ENCODE measurements around the gene TPH2. TPM values are rescaled to one million over a fixed set of nuclear protein-coding genes. Genes with fewer than 3 reads are reported as not detected.

The TPH2 gene
- total RNA-seq, 4 donors from 2014 or later = not detected

DNA sequence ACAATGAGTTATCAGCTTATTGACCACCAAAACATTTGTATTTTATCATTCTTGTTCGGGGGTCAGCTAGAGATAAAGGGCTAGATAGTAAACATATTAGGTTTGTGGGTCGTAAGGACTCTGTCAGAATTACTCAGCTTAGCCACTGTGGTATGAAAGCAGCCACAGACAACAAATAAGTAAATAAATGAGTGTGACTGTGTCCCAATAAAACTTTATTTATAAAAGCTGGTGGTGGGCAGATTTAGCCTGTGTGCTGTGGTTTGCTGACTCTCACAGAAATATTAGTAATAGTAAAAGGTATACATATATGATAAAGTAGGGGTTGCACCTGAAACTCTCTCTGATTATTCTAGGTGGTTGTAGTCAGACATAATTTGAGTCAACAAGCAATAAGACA, 56.1 kb downstream of the TPH2 start:
- 67 to 71% methylated on average over 2 of the region's 2 CpGs for WGBS, 2 donors
- H3K36me3 ChIP-seq = no peaks in the 10 kb centered on the region
- H3K27me3 ChIP-seq = no peaks in the 10 kb centered on the region
- H3K27ac ChIP-seq = no peak overlapping the region
- DNase-seq (ENCODE audit: low spot score in 2 of 2) = no peak
- no peaks in the 10 kb centered on the region for H3K4me1 ChIP-seq
- no peak overlapping the region for H3K4me3 ChIP-seq
- no peak for TF ChIP-seq EP300 (IDR thresholded peaks at IDR 0.05)
- TF ChIP-seq, protein P1, sequence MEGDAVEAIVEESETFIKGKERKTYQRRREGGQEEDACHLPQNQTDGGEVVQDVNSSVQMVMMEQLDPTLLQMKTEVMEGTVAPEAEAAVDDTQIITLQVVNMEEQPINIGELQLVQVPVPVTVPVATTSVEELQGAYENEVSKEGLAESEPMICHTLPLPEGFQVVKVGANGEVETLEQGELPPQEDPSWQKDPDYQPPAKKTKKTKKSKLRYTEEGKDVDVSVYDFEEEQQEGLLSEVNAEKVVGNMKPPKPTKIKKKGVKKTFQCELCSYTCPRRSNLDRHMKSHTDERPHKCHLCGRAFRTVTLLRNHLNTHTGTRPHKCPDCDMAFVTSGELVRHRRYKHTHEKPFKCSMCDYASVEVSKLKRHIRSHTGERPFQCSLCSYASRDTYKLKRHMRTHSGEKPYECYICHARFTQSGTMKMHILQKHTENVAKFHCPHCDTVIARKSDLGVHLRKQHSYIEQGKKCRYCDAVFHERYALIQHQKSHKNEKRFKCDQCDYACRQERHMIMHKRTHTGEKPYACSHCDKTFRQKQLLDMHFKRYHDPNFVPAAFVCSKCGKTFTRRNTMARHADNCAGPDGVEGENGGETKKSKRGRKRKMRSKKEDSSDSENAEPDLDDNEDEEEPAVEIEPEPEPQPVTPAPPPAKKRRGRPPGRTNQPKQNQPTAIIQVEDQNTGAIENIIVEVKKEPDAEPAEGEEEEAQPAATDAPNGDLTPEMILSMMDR (IDR thresholded peaks at IDR 0.05) = no peak
- TF ChIP-seq POLR2A (IDR thresholded peaks at IDR 0.05) = no peak
- H3K9me3 ChIP-seq = no peaks in the 10 kb centered on the region

DNA sequence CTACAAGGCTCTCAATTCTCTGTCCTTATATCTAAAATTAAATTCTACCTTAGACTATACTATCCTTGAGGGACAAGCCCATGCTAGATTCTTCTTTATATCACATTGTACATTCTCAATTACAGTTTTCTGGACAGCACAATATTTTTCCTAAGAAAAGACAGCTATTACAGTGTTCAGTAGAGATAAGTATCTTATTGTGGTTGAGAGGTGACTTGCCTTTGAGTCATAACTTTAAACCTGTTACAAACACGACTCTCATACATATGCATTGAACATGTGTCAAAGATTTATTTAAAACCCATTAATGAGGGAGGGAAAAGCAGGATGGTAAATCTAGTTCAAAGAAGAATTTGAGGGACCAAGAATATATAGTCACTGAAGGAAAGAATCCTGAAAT, 61.1 kb downstream of the TPH2 start:
- 64 to 73% methylated on average over 1 of the region's 1 CpG for WGBS, 2 donors
- Histone ChIP-seq H3K27ac (no peak overlapping the region), H3K27me3 (no peaks in the 10 kb centered on the region), H3K36me3 (no peaks in the 10 kb centered on the region), H3K9me3 (no peaks in the 10 kb centered on the region), H3K4me1 (no peaks in the 10 kb centered on the region), H3K4me3 (no peak overlapping the region)
- TF ChIP-seq EP300 (IDR thresholded peaks at IDR 0.05) (no peak), POLR2A (IDR thresholded peaks at IDR 0.05) (no peak)
- TF ChIP-seq, protein P1 (IDR thresholded peaks at IDR 0.05) = no peak
- DNase-seq (ENCODE audit: low spot score in 2 of 2) = no peak

DNA sequence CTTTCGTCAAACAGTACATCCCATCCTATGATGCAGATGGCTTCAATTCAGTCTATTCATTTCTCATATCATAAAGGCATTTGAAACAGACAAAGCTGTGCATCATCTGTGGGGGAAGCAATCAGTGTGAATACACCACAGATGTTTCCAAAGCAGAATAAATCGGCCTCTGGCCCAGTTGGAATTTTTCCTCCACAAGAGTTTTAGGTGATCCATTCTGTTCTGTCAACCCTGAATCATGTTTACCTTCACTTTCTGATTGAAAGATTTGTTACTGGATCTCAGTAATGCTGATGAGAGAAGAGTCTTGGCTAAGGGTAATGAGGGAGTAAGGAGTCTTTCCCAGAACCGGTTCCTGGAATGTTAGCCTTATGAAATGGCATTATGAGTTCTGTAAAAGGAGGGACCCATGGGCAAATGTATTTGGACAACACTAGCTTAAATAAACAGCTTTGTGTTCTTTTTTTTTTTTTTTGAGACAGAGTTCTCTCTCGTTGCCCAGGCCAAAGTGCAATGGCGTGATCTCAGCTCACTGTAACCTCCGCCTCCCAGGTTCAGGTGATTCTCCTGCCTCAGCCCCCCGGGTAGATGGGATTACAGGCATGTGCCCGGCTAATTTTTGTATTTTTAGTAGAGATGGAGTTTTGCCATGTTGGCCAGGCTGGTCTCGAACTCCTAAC, 62.5 kb downstream of the TPH2 start:
- Histone ChIP-seq H3K27ac (no peak overlapping the region), H3K4me3 (no peak overlapping the region), H3K27me3 (no peaks in the 10 kb centered on the region), H3K4me1 (no peaks in the 10 kb centered on the region), H3K9me3 (no peaks in the 10 kb centered on the region), H3K36me3 (no peaks in the 10 kb centered on the region)
- TF ChIP-seq POLR2A (IDR thresholded peaks at IDR 0.05) = no peak
- TF ChIP-seq, protein P1 (IDR thresholded peaks at IDR 0.05) = no peak
- WGBS, 2 donors = 81 to 86% methylated on average over 9 of the region's 9 CpGs
- no peak for DNase-seq (ENCODE audit: low spot score in 2 of 2)

DNA sequence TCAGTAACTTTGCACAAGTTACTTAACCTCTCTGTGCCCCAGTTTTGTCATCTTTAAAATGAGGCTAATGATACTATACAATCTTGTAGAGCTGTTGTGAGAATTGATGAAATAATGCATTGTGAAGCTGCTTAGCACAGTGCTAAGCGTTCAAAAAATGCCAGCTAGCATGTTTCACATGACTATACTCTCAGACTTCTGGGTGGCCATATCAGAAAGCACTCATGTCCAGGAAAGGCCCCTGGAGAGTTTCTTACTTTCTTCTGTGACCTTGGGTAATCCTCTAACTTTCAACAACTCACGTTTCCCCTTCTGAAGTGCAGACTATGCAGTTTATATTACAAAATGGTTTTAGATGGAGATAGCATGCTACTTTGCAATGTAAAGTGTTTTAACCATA, 68.1 kb downstream of the TPH2 start:
- Histone ChIP-seq H3K27ac (no peak overlapping the region), H3K36me3 (no peaks in the 10 kb centered on the region), H3K9me3 (no peaks in the 10 kb centered on the region), H3K4me1 (no peaks in the 10 kb centered on the region), H3K4me3 (no peak overlapping the region), H3K27me3 (no peaks in the 10 kb centered on the region)
- DNase-seq (ENCODE audit: low spot score in 2 of 2) = no peak
- TF ChIP-seq EP300 (IDR thresholded peaks at IDR 0.05) (no peak), POLR2A (IDR thresholded peaks at IDR 0.05) (no peak)
- TF ChIP-seq, protein P1 (IDR thresholded peaks at IDR 0.05) = no peak
- 33% methylated on average over 2 of the region's 2 CpGs for WGBS, 2 donors

DNA sequence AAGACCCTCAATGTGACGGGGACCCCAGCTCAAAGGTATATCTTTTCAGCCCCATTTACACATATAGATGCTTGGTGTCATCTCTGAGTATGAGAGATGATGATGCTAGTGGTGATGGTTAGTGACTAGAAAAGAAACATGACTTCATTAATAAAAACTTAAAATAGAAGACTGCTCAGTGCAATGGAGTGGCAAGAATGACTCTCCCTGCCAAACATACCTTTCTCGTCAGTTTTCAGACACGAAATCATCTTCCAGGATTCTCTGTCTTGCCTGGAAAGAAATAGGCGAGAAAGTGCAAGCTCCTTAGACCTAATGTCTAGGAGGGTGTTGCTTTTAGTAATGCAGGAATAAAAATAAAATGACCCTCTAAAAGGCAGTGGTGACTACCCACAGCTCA, 71.7 kb downstream of the TPH2 start:
- Histone ChIP-seq H3K27me3 (no peaks in the 10 kb centered on the region), H3K4me1 (no peaks in the 10 kb centered on the region), H3K4me3 (no peak overlapping the region), H3K9me3 (no peaks in the 10 kb centered on the region), H3K36me3 (no peaks in the 10 kb centered on the region), H3K27ac (no peak overlapping the region)
- DNase-seq (ENCODE audit: low spot score in 2 of 2) = no peak
- 57 to 62% methylated on average over 4 of the region's 4 CpGs for WGBS, 2 donors
- TF ChIP-seq, protein P1 (IDR thresholded peaks at IDR 0.05) = no peak
- TF ChIP-seq POLR2A (IDR thresholded peaks at IDR 0.05) = no peak
- TF ChIP-seq EP300 (IDR thresholded peaks at IDR 0.05) = no peak
